Measurements from ENCODE around the gene RPL18.
A peak's percentile ranks its signal among the peaks of the same experiment; 100 is the strongest.

The RPL18 gene

GRCh38 chr19:48614436-48615230, 4.3 kb downstream of the RPL18 start, which contains the start of gene FAM83E:
Gene FAM83E, minus strand, starts transcription at chr19:48615076. Its CDS starts 1,704 bp downstream, at chr19:48613372.
- no peak for DNase-seq (ENCODE audit: low spot score)

DNA sequence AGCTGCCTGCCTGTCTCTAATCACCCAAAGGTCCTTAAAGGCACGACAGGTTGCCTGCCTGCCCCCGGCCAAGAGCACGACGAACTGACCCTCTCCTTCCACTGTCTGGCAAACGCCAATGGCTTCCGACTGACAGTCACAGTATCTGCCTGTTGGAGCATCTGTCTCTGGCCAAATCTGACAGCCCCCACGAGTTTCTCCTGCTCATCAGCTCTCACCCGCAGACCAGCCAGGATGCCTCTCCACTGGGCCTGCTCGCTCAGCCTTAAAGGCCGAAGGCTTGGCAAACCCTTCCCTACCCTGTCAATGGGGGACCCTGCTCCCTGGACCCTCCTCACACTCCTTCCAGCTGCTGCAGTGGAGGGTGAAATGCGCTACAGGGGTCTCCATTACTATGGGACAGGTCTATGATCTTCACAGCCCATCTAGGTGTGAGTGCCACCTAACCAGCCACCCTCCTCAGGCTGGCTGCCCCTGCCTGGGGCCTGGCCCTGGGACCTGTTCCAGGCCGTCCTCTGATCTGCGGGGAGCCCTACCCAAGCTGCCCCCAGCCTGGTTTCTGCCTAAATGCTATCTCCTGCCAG, 5.0 kb downstream of the RPL18 start:
- no peak for DNase-seq (ENCODE audit: low spot score)

GRCh38 chr19:48613024-48613851, 5.7 kb downstream of the RPL18 start:
- DNase-seq (ENCODE audit: low spot score): no peak

DNA sequence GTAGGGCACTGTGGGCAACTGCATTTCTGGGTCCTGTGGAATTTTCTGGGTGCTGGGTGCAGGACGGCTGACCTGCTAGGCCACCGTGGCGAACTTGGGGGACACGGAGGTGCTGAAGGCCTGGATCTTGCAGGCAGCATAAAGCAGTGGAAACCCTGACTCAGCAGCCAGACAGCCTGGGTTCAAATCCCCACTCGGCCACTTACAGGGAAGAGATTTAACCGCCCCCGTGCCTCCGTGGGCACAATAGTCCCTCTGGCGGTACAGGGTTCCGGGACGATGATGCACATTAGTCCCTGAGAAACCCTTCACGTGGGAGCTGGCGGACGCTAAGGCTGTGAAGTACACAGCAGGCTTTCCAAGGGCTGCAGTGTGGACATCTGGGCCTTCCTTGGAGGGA, 7.1 kb downstream of the RPL18 start:
- DNase-seq (ENCODE audit: low spot score): no peak

- no peak for DNase-seq (ENCODE audit: low spot score)
Measured at GRCh38 chr19:48609571-48610108, 9.3 kb downstream of the RPL18 start.

- peak; percentile 37 for DNase-seq (ENCODE audit: low spot score)
Measured at GRCh38 chr19:48608798-48609263, 10.1 kb downstream of the RPL18 start.

DNA sequence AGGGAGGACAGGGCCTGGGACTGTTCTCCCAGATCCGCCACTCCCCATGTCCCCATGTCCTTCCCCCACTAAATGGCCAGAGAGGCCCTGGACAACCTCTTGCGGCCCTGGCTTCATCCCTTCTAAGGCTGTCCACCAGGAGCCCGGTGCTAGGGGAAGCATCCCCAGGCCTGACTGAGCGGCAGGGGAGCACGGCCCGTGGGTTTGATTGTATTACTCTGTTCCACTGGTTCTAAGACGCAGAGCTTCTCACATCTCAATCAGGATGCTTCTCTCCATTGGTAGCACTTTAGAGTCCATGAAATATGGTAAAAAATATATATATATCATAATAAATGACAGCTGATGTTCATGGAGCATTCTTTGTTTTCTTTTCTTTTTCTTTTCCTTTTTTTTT, 11.6 kb downstream of the RPL18 start:
- DNase-seq (ENCODE audit: low spot score): no peak

- DNase-seq (ENCODE audit: low spot score): no peak
Measured at GRCh38 chr19:48606463-48607358, 12.3 kb downstream of the RPL18 start, which contains the start of gene SPACA4. Gene SPACA4, plus strand, starts transcription at chr19:48606742. Its CDS starts 237 bp downstream, at chr19:48606979.

DNA sequence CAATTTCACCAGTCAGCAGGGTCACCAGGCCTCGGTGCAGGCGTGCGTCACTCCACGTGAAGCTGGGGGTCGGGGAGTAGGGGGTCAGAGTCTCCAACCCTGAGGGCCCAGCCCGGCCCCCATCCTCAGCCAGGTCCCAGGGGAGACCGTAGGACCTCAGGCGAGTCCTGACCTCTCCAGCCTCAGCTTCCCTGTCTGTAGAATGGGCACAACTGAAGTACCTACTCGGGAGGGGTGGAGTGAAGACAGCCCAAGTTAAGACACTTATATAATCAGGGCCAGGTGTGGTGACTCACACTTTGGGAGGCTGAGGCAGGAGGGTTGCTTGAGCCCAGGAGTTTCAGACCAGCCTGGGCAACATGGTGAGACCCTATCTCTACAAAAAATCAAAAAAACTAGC, 15.1 kb downstream of the RPL18 start:
- DNase-seq (ENCODE audit: low spot score): no peak

DNA sequence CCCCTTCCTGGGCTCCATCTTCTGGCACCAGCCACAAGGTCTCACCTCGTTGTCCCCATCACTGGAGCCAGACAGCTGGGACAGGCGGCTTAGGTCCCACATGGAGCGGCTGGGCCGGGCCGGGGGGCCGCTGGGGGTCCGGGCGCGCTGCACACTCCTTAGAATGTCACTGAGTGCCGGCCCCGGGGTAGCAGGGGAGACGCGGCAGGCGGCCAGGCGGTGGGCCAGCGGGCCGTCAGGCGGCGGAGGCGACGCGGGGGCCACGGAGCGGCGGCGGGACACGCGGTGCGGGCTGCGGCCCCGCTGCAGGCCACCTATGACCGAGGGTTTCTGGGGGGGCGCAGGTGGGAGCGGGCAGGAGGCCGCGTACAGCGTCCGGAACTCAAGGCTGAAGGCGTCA, 15.5 kb downstream of the RPL18 start:
- DNase-seq (ENCODE audit: low spot score): no peak

- DNase-seq (ENCODE audit: low spot score): no peak
Measured at GRCh38 chr19:48603001-48603400, 16.0 kb downstream of the RPL18 start.

DNA sequence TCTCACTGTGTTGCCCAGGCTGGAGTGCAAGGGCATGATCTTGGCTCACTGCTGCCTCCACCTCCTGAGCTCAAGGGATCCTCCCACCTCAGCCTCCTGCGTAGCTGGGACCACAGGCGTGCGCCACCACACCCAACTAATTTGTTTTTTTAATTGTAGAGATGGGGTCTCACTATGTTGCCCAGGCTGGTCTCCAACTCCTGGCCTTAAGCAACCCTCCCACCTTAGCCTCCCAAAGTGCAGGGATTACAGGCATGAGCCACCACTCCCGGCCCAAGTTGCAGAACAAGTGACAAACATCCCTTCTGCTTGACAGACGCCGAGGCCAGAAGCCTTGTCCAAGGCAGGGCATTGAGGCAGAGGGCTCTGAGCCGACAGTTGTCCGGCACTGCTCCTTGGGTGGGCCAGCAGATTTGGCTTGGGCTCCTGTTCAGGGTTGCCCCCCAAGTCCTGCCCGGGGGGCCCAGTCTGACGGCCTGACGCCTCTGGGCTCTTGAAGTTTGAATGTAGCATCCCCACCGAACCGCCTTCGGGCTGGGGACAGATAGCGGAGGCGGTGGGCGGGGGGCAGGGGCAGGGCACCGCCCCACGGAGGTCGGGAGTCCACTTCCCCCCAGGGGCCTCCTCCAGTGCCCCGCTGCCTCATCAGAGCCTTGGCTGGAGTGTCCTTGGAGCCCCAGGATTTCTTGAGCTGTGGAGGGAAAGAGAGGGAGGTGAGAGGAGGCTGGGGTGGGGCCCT, 18.1 kb downstream of the RPL18 start:
- DNase-seq (ENCODE audit: low spot score): no peak

GRCh38 chr19:48598996-48599700, 19.8 kb downstream of the RPL18 start:
- DNase-seq (ENCODE audit: low spot score): no peak

DNA sequence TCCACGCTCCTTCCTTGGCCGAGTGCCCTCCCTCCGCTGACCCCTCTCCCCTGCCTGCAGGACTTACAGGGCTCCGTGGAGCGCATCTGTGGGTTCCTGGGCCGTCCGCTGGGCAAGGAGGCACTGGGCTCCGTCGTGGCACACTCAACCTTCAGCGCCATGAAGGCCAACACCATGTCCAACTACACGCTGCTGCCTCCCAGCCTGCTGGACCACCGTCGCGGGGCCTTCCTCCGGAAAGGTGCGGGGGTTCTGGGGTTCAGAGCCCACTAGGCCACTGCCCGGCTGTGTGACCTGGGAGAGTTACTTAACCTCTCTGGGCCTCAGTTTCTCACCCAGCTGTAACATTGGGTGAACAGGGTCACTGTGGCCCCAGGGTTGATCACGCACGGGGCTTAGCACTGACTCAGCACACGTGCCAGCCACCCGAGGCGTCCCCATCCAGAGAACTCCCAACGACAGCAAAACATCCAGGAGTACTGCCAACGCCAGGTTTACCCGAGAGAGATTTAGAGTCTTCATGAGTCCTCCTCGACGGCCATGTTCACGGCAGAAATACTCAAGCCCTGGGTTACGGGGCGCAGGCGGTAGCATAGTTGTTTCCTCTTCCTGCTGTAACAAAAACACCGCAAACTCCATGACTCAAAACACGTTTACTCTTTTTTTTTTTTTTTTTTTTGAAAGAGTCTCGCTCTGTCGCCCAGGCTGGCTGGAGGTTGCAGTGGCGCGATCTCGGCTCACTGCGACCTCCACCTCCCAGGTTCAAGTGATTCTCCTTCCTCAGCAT, 22.1 kb downstream of the RPL18 start:
- DNase-seq (ENCODE audit: low spot score): no peak

DNA sequence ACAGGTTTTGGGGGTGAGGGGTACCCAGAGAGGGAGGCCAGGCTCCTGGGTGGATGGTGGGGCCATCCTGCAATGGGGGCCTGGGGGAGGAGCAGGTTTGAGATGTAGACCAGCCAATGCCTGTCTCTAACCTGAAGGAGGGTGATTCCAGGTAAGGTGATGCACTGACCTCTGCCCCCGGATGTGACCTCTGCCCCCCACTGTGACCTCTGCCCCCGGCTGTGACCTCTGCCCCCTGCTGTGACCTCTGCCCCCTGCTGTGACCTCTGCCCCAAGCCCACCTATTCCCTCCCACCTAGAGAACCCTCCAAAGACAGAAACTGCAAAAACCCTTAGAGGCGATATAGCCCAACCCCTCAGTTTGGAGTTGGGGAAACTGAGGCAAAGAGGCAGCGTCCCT, 22.7 kb downstream of the RPL18 start:
- DNase-seq (ENCODE audit: low spot score): no peak

- no peak for DNase-seq (ENCODE audit: low spot score)
Measured at GRCh38 chr19:48595833-48596232, 23.1 kb downstream of the RPL18 start.

GRCh38 chr19:48595171-48595570, 23.8 kb downstream of the RPL18 start:
- DNase-seq (ENCODE audit: low spot score): no peak

DNA sequence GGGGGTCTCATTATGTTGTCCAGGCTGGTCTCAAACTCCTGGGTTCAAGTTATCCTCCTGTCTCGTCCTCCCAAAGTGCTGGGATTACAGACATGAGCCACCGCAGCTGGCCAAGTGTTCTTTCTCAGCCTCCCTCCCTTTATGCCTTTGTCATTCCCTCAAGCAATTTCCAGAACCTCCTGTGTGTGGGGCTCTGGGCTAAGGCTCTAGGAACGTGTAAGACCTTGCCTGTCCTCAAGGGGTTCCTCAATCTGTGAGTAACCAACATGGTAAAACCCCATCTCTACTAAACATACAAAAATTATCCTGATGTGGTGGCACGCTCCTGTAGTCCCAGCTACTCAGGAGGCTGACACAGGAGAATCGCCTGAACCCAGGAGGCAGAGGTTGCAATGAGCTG, 28.0 kb downstream of the RPL18 start:
- no peak for DNase-seq (ENCODE audit: low spot score)

Measured in hematopoietic multipotent progenitor cell treated with erythropoietin and hydrocortisone succinate and interleukin-3 and kit ligand, for 15 days (in vitro differentiated cells).